HepG2 (cell line): ENCODE data around the gene AIF1. TPM values are rescaled to one million over a fixed set of nuclear protein-coding genes. Genes with fewer than 3 reads are reported as not detected.
A peak's percentile ranks its signal among the peaks of the same experiment; 100 is the strongest.

Source experiments
- ATAD3A ChIP-seq: sonication (generic); formaldehyde crosslinking; IDR thresholded peaks from 2 replicates; pipeline ENCODE4 v1.4.0; 2020; ENCODE audit warnings: missing genetic modification reagents
- BRD4 ChIP-seq: sonication (generic); formaldehyde crosslinking; IDR thresholded peaks from 2 replicates; pipeline ENCODE4 v1.4.0; 2020; ENCODE audit warnings: missing genetic modification reagents
- HDAC6 ChIP-seq: fragments of 200-600 bp; sonication (generic); IDR thresholded peaks from 2 replicates; pipeline ENCODE4 v1.7.0; 2017; ENCODE audit warnings: mild to moderate bottlenecking, antibody characterized with exemption, low read length, low read depth
- NCOA1 ChIP-seq: sonication (generic); formaldehyde crosslinking; IDR thresholded peaks from 2 replicates; pipeline ENCODE4 v1.9.0; 2021; ENCODE audit warnings: missing genetic modification reagents
- SIX4 ChIP-seq: sonication (generic); formaldehyde crosslinking; IDR thresholded peaks from 2 replicates; pipeline ENCODE4 v1.4.0; 2020; ENCODE audit warnings: missing genetic modification reagents
- SMC3 ChIP-seq: IDR thresholded peaks from 2 replicates; pipeline ENCODE4 v1.6.1; 2011; ENCODE audit warnings: low read length, improper control_type of control experiment
- SRF ChIP-seq: IDR thresholded peaks from 2 replicates; pipeline ENCODE4 v1.6.1; 2011; ENCODE audit warnings: mild to moderate bottlenecking, low read depth, low read length, moderate library complexity
- ZBTB7B ChIP-seq: sonication (generic); formaldehyde crosslinking; IDR thresholded peaks from 2 replicates; pipeline ENCODE4 v1.4.0; 2020; ENCODE audit warnings: missing genetic modification reagents
- ZNF24 ChIP-seq: fragments of 450-650 bp; IDR thresholded peaks from 2 replicates; pipeline ENCODE4 v1.6.1; 2017; ENCODE audit warnings: antibody characterized with exemption, mild to moderate bottlenecking
- ZNF530 ChIP-seq: sonication (generic); formaldehyde crosslinking; IDR thresholded peaks from 2 replicates; pipeline ENCODE4 v1.5.0; 2020; ENCODE audit warnings: low read depth, mild to moderate bottlenecking, missing genetic modification reagents
- ZNF547 ChIP-seq: sonication (generic); formaldehyde crosslinking; IDR thresholded peaks from 2 replicates; pipeline ENCODE4 v1.5.1; 2020; ENCODE audit warnings: mild to moderate bottlenecking, missing genetic modification reagents
- ZNF550 ChIP-seq: sonication (generic); formaldehyde crosslinking; IDR thresholded peaks from 2 replicates; pipeline ENCODE4 v1.4.0; 2020; ENCODE audit warnings: mild to moderate bottlenecking, missing genetic modification reagents, borderline replicate concordance
- ZNF556 ChIP-seq: sonication (generic); formaldehyde crosslinking; IDR thresholded peaks from 2 replicates; pipeline ENCODE4 v1.4.0; 2020; ENCODE audit warnings: mild to moderate bottlenecking, missing genetic modification reagents, borderline replicate concordance
- ZNF660 ChIP-seq: sonication (generic); formaldehyde crosslinking; IDR thresholded peaks from 2 replicates; pipeline ENCODE4 v1.5.1; 2020; ENCODE audit warnings: mild to moderate bottlenecking, low read depth, missing genetic modification reagents, borderline replicate concordance
- ZNF678 ChIP-seq: sonication (generic); formaldehyde crosslinking; IDR thresholded peaks from 2 replicates; pipeline ENCODE4 v1.4.0; 2020; ENCODE audit warnings: mild to moderate bottlenecking, missing genetic modification reagents
- polyA plus RNA-seq, 8 experiments: library from polyadenylated mRNA; depleted of rRNA in 3 of 8; stranded (reverse) in 7 of 8; unstranded in 1 of 8; fragments of >200 nt; fragmentation: Illumina TruSeq in 4 of 8; extraction: Trizol in 4 of 8; gene quantifications; 2 replicates each; pipeline versions ENCODE4 v1.2.1 to v1.2.3, GENCODE V29; 2011 to 2016; ENCODE audit warnings: low read depth in 4 of 8, missing spikeins in 1 of 8, mixed read lengths in 1 of 8; ENCODE audit not compliant: insufficient read depth in 1 of 8
- total RNA-seq, 5 experiments: library from RNA; depleted of rRNA; stranded (reverse); fragments of >200 nt; fragmentation: Illumina TruSeq; extraction: Trizol; gene quantifications; 2 replicates each; pipeline ENCODE4 v1.2.3, GENCODE V29; 2016; ENCODE audit warnings: low read depth in 1 of 5
- TF ChIP-seq, protein P1 (sequence below): sonication (generic); formaldehyde crosslinking; IDR thresholded peaks from 2 replicates; pipeline ENCODE4 v1.4.0; 2020; ENCODE audit warnings: missing genetic modification reagents, borderline replicate concordance
- TF ChIP-seq, protein P2 (sequence below): sonication (generic); formaldehyde crosslinking; IDR thresholded peaks from 2 replicates; pipeline ENCODE4 v1.8.0; 2022; ENCODE audit warnings: missing genetic modification reagents, mild to moderate bottlenecking, inconsistent platforms, borderline replicate concordance
- TF ChIP-seq, protein P3 (sequence below), 2 experiments: IDR thresholded peaks; 2 replicates each; pipeline ENCODE4 v1.6.1; 2011 to 2012; ENCODE audit warnings: low read length in 2 of 2, borderline replicate concordance in 1 of 2, low read depth in 1 of 2, mild to moderate bottlenecking in 1 of 2, moderate library complexity in 1 of 2
- TF ChIP-seq, protein P4 (sequence below): sonication (generic); formaldehyde crosslinking; IDR thresholded peaks from 2 replicates; pipeline ENCODE4 v1.4.0; 2020; ENCODE audit warnings: mild to moderate bottlenecking, missing genetic modification reagents
- TF ChIP-seq, protein P5 (sequence below): sonication (generic); formaldehyde crosslinking; IDR thresholded peaks from 2 replicates; pipeline ENCODE4 v1.4.0; 2020; ENCODE audit warnings: missing genetic modification reagents

AIF1 gene
- total and polyA plus RNA-seq, 2 of the 13 experiments (the other 11 are each of a cell fraction or from before 2014, with no cell fraction given), result 1.5 TPM; not detected in 1

DNA sequence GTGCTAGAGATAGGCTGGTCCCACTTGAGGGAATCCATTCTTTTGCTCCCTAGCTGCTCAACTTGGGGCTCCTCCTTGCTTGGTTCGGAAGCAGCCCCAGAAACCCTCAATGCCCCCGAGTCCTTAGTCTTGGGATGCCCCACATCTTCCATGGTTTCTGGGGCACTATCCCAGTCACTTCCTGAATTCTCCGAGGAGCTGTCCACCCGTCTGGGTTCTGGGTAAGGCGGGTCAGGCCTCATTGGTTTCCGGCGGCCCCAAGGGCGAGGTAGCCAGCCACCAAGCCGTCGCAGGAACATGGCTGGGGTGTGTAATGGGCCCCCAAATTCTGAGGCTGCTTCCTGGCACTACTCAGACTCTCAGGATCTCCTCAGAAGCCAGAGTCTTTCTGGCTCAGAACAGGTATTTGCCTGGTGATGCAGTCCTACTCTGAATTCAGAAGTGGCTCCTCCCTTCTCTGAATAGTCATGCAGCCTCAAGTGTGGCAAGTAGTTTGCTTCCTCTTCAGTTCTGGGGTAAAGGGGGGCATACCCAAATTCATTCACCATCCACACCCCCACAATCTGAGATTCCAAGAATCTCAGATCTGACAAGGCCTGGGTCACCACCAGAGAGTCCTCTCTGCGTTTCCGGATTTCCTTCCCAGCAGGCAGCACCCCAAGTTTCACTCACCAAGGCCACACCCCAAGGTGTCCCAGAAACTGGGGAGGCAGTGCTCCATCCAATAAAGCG, 44.8 kb downstream of the AIF1 start (continued):
- TF ChIP-seq, protein P1, sequence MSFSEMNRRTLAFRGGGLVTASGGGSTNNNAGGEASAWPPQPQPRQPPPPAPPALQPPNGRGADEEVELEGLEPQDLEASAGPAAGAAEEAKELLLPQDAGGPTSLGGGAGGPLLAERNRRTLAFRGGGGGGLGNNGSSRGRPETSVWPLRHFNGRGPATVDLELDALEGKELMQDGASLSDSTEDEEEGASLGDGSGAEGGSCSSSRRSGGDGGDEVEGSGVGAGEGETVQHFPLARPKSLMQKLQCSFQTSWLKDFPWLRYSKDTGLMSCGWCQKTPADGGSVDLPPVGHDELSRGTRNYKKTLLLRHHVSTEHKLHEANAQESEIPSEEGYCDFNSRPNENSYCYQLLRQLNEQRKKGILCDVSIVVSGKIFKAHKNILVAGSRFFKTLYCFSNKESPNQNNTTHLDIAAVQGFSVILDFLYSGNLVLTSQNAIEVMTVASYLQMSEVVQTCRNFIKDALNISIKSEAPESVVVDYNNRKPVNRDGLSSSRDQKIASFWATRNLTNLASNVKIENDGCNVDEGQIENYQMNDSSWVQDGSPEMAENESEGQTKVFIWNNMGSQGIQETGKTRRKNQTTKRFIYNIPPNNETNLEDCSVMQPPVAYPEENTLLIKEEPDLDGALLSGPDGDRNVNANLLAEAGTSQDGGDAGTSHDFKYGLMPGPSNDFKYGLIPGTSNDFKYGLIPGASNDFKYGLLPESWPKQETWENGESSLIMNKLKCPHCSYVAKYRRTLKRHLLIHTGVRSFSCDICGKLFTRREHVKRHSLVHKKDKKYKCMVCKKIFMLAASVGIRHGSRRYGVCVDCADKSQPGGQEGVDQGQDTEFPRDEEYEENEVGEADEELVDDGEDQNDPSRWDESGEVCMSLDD (CRISPR knock-in tag), result 0 out of 2 replicates have a peak, but pooled peaks have one; percentile 17
- TF ChIP-seq HDAC6 (no peak), ZNF660 (CRISPR knock-in tag) (no peak), BRD4 (CRISPR knock-in tag) (no peak), SMC3 (no peak), ZNF678 (CRISPR knock-in tag) (0 out of 2 replicates have a peak, but pooled peaks have one; percentile 57), ZBTB7B (CRISPR knock-in tag) (no peak), ZNF550 (CRISPR knock-in tag) (no peak), NCOA1 (no peak), ATAD3A (CRISPR knock-in tag) (no peak), SIX4 (no peak), SRF (no peak), ZNF556 (CRISPR knock-in tag) (peak; percentile 60; the same call in 1 of the 2 replicates), ZNF24 (no peak), ZNF530 (CRISPR knock-in tag) (peak; percentile 20; the same call in 1 of the 2 replicates), ZNF547 (CRISPR knock-in tag) (no peak)
- TF ChIP-seq, protein P2, sequence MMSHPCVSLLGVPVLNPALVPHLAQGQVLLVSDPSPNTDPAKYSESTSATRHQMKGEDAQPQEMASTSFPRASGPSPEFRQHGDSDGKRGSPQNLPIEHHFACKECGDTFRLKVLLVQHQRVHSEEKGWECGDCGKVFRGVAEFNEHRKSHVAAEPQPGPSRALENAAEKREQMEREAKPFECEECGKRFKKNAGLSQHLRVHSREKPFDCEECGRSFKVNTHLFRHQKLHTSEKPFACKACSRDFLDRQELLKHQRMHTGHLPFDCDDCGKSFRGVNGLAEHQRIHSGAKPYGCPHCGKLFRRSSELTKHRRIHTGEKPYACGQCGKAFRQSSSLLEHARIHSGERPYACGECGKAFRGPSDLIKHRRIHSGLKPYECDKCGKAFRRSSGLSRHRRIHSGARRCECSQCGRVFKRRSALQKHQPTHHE (CRISPR knock-in tag), result no peak
- TF ChIP-seq, protein P3, sequence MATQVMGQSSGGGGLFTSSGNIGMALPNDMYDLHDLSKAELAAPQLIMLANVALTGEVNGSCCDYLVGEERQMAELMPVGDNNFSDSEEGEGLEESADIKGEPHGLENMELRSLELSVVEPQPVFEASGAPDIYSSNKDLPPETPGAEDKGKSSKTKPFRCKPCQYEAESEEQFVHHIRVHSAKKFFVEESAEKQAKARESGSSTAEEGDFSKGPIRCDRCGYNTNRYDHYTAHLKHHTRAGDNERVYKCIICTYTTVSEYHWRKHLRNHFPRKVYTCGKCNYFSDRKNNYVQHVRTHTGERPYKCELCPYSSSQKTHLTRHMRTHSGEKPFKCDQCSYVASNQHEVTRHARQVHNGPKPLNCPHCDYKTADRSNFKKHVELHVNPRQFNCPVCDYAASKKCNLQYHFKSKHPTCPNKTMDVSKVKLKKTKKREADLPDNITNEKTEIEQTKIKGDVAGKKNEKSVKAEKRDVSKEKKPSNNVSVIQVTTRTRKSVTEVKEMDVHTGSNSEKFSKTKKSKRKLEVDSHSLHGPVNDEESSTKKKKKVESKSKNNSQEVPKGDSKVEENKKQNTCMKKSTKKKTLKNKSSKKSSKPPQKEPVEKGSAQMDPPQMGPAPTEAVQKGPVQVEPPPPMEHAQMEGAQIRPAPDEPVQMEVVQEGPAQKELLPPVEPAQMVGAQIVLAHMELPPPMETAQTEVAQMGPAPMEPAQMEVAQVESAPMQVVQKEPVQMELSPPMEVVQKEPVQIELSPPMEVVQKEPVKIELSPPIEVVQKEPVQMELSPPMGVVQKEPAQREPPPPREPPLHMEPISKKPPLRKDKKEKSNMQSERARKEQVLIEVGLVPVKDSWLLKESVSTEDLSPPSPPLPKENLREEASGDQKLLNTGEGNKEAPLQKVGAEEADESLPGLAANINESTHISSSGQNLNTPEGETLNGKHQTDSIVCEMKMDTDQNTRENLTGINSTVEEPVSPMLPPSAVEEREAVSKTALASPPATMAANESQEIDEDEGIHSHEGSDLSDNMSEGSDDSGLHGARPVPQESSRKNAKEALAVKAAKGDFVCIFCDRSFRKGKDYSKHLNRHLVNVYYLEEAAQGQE (IDR thresholded peaks at IDR 0.05; ENCODE audit: borderline replicate concordance in 1 of 2, low read depth in 1 of 2, low read length in 2 of 2), result peak in 1 of 2 experiments; percentile 90; a peak in 2 of 4 replicates
- TF ChIP-seq, protein P4, sequence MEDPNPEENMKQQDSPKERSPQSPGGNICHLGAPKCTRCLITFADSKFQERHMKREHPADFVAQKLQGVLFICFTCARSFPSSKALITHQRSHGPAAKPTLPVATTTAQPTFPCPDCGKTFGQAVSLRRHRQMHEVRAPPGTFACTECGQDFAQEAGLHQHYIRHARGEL (CRISPR knock-in tag), result peak; percentile 26; the same call in 1 of the 2 replicates
- TF ChIP-seq, protein P5, sequence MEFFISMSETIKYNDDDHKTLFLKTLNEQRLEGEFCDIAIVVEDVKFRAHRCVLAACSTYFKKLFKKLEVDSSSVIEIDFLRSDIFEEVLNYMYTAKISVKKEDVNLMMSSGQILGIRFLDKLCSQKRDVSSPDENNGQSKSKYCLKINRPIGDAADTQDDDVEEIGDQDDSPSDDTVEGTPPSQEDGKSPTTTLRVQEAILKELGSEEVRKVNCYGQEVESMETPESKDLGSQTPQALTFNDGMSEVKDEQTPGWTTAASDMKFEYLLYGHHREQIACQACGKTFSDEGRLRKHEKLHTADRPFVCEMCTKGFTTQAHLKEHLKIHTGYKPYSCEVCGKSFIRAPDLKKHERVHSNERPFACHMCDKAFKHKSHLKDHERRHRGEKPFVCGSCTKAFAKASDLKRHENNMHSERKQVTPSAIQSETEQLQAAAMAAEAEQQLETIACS (CRISPR knock-in tag), result no peak
